Esophagus squamous epithelium (tissue), 5 donors: ENCODE results near the gene ARL4A. TPM values are rescaled to one million over a fixed set of nuclear protein-coding genes. Genes with fewer than 3 reads are reported as not detected.
"Not testable (repeated sequence)": the region's sequence is repeated elsewhere in the genome, so short reads cannot be mapped to it uniquely, and the experiment has no call there.

Experiments used
- DNase-seq: peaks from one replicate; lab custom pipeline; 2025; lab: John Stamatoyannopoulos, UW
- H3K27ac ChIP-seq, 4 donors: fragments of 200-600 bp; sonication (generic); one replicate each; pipeline ENCODE4 v1.5.1; 2016 to 2019; ENCODE audit warnings: mild to moderate bottlenecking in 1 of 4
- H3K27me3 ChIP-seq, 4 donors: fragments of 200-600 bp; sonication (generic); 1 replicate in 3 of 4; 2 replicates in 1 of 4; pipeline versions ENCODE4 v1.5.1 to v1.6.0; 2017 to 2021; ENCODE audit warnings: antibody characterized with exemption in 1 of 4
- H3K36me3 ChIP-seq, 3 donors: fragments of 200-600 bp; sonication (generic); one replicate each; pipeline ENCODE4 v1.5.1; 2016 to 2019
- H3K4me1 ChIP-seq, 3 donors: fragments of 200-600 bp; sonication (generic); one replicate each; pipeline ENCODE4 v1.5.1; 2017 to 2019
- H3K4me3 ChIP-seq, 4 donors: fragments of 200-600 bp; sonication (generic); 1 replicate in 3 of 4; 2 replicates in 1 of 4; pipeline ENCODE4 v1.5.1; 2016 to 2019; ENCODE audit warnings: mild to moderate bottlenecking in 2 of 4, moderate library complexity in 1 of 4
- H3K9me3 ChIP-seq, 3 donors: fragments of 200-600 bp; sonication (generic); one replicate each; pipeline ENCODE4 v1.5.1; 2016 to 2019
- CTCF ChIP-seq, 6 experiments: fragments of 450-650 bp in 4 of 6; fragments of 200-600 bp in 2 of 6; sonication (generic) in 2 of 6; IDR thresholded peaks; one replicate each; pipeline ENCODE4 v1.5.1; 2016 to 2019; ENCODE audit warnings: antibody characterized with exemption in 6 of 6, mild to moderate bottlenecking in 4 of 6, moderate library complexity in 4 of 6
- POLR2A ChIP-seq, 4 donors: fragments of 450-650 bp; IDR thresholded peaks; one replicate each; pipeline ENCODE4 v1.6.1; 2017; ENCODE audit warnings: antibody characterized with exemption in 4 of 4, mild to moderate bottlenecking in 4 of 4, moderate library complexity in 3 of 4
- WGBS, 2 donors: methylation state at CpG; one replicate each; pipeline ENCODE4 v1.1.5; 2018; 5-methylcytosine and 5-hydroxymethylcytosine counted together
- intact Hi-C: fragments of 100-400 bp; cut with DNase I; formaldehyde crosslinking; loops from one replicate; pipeline ENCODE4 v1.15.0; 2022
- total RNA-seq, 4 donors: library from RNA; depleted of rRNA; stranded (reverse); fragments of >200 nt; gene quantifications; one replicate each; pipeline ENCODE4 v1.1.0, GENCODE V29; 2016
- donor health status: DM: yes; HTN: yes; CAD: no.

The ARL4A gene
- total RNA-seq, 4 donors from 2014 or later, result 40.5 to 102 (median 48.5) TPM

- Histone ChIP-seq H3K4me3 (peak overlapping the region; percentile 76 to 91 (median 78)), H3K27ac (peak overlapping the region; percentile 91 to 95 (median 92)), H3K36me3 (no peaks in the 10 kb centered on the region), H3K9me3 (no peaks in the 10 kb centered on the region), H3K4me1 (peaks cover 0 to 46% (median 3%) of the 10 kb centered on the region in 3 donors), H3K27me3 (no peaks in the 10 kb centered on the region)
- intact Hi-C loops, result no loop called here
- WGBS, 2 donors, result 4 to 8% methylated on average over 10 of the region's 12 CpGs
- DNase-seq, result no peak
- TF ChIP-seq POLR2A (IDR thresholded peaks at IDR 0.05) (no peak), CTCF (IDR thresholded peaks at IDR 0.05) (no peak)
Observed at GRCh38 chr7:12687718-12688171, 312 bp downstream of the ARL4A start.

- H3K9me3 ChIP-seq, intact Hi-C loops, H3K27me3 ChIP-seq, H3K36me3 ChIP-seq, DNase-seq: not testable (repeated sequence)
- H3K27ac ChIP-seq, result peak overlapping the region; percentile 28 to 95 (median 92)
- 47 to 54% methylated on average over 3 of the region's 3 CpGs for WGBS, 2 donors
- H3K4me1 ChIP-seq, result peaks cover 0 to 52% (median 3%) of the 10 kb centered on the region in 3 donors
- peak overlapping the region; percentile 76 to 91 (median 78) for H3K4me3 ChIP-seq
Observed at GRCh38 chr7:12688485-12689170, 1.2 kb downstream of the ARL4A start.

- DNase-seq, result no peak
- Histone ChIP-seq H3K27me3 (no peaks in the 10 kb centered on the region), H3K4me1 (peaks cover 0 to 50% (median 3%) of the 10 kb centered on the region in 3 donors), H3K27ac (peak overlapping the region; percentile 23 to 94 (median 60)), H3K36me3 (no peaks in the 10 kb centered on the region), H3K4me3 (peak overlapping the region; percentile 76 to 91 (median 78)), H3K9me3 (no peaks in the 10 kb centered on the region)
- intact Hi-C loops, result no loop called here
- 34 to 49% methylated on average over 2 of the region's 2 CpGs for WGBS, 2 donors
- TF ChIP-seq POLR2A (IDR thresholded peaks at IDR 0.05) (no peak), CTCF (IDR thresholded peaks at IDR 0.05) (no peak)
Observed at GRCh38 chr7:12689451-12689850, 2.0 kb downstream of the ARL4A start.

- intact Hi-C loops, result no loop called here
- Histone ChIP-seq H3K4me1 (peaks cover 0 to 58% (median 3%) of the 10 kb centered on the region in 3 donors), H3K36me3 (no peaks in the 10 kb centered on the region), H3K27ac (peak overlapping the region in 3 of 4 donors; percentile 23 to 94 (median 91)), H3K27me3 (no peaks in the 10 kb centered on the region), H3K9me3 (no peaks in the 10 kb centered on the region), H3K4me3 (peak overlapping the region; percentile 76 to 91 (median 78))
- no peak for TF ChIP-seq CTCF (IDR thresholded peaks at IDR 0.05)
- TF ChIP-seq POLR2A (IDR thresholded peaks at IDR 0.05), result no peak
- WGBS, 2 donors, result 77 to 88% methylated on average over 1 of the region's 1 CpG
- DNase-seq, result no peak
Observed at GRCh38 chr7:12690041-12690878, 2.8 kb downstream of the ARL4A start.

GRCh38 chr7:12691388-12691787, 4.0 kb downstream of the ARL4A start:
- intact Hi-C loops, DNase-seq, H3K9me3 ChIP-seq, H3K27me3 ChIP-seq, H3K36me3 ChIP-seq: not testable (repeated sequence)
- peak overlapping the region in 3 of 4 donors; percentile 76 to 80 (median 76) for H3K4me3 ChIP-seq
- peak overlapping the region in 1 of 4 donors; percentile 91 for H3K27ac ChIP-seq
- peaks cover 0 to 59% (median 3%) of the 10 kb centered on the region in 3 donors for H3K4me1 ChIP-seq
- 85 to 94% methylated on average over 3 of the region's 3 CpGs for WGBS, 2 donors
